ENCODE results near the gene PLA1A.

PLA1A gene

GRCh38 chr3:119609301-119609700 is 11.6 kb downstream of the PLA1A start:
- no peak for DNase-seq

- DNase-seq: no peak
Measured at GRCh38 chr3:119611664-119612063, 14.0 kb downstream of the PLA1A start.

- no peak for DNase-seq
Measured at GRCh38 chr3:119613201-119613600, 15.5 kb downstream of the PLA1A start.

GRCh38 chr3:119613872-119614271 is 16.2 kb downstream of the PLA1A start:
- no peak for DNase-seq

- no peak for DNase-seq
Measured at GRCh38 chr3:119616056-119616455, 18.4 kb downstream of the PLA1A start.

- no peak for DNase-seq
Measured at GRCh38 chr3:119619094-119619493, 21.4 kb downstream of the PLA1A start.

GRCh38 chr3:119620899-119621298 is 23.2 kb downstream of the PLA1A start:
- DNase-seq: no peak

- DNase-seq: no peak
Measured at GRCh38 chr3:119624002-119624720, 26.5 kb downstream of the PLA1A start.

GRCh38 chr3:119625451-119626153 is 27.9 kb downstream of the PLA1A start:
- DNase-seq: no peak

- no peak for DNase-seq
Measured at GRCh38 chr3:119626196-119626595, 28.5 kb downstream of the PLA1A start.

GRCh38 chr3:119627461-119627860 is 29.8 kb downstream of the PLA1A start:
- no peak for DNase-seq

GRCh38 chr3:119628390-119628789 is 30.7 kb downstream of the PLA1A start:
- no peak for DNase-seq

GRCh38 chr3:119628816-119629445 is 31.2 kb downstream of the PLA1A start:
- no peak for DNase-seq

GRCh38 chr3:119630128-119630879 is 32.6 kb downstream of the PLA1A start:
- no peak for DNase-seq

GRCh38 chr3:119630880-119631329 is 33.2 kb downstream of the PLA1A start:
- no peak for DNase-seq

GRCh38 chr3:119631516-119631915 is 33.8 kb downstream of the PLA1A start:
- no peak for DNase-seq

GRCh38 chr3:119632216-119632615 is 34.5 kb downstream of the PLA1A start:
- no peak for DNase-seq

GRCh38 chr3:119632829-119633228 is 35.1 kb downstream of the PLA1A start:
- DNase-seq: no peak

- no peak for DNase-seq
Measured at GRCh38 chr3:119635719-119636118, 38.0 kb downstream of the PLA1A start.

- no peak for DNase-seq
Measured at GRCh38 chr3:119636249-119636648, 38.6 kb downstream of the PLA1A start.

- no peak for DNase-seq
Measured at GRCh38 chr3:119636891-119637611, 39.4 kb downstream of the PLA1A start.

- DNase-seq: no peak
Measured at GRCh38 chr3:119637679-119638477, 40.2 kb downstream of the PLA1A start.
